BJ (cell line): Measurements from ENCODE around the gene NUDT22. TPM values are rescaled to one million over a fixed set of nuclear protein-coding genes. Genes with fewer than 3 reads are reported as not detected.

Experiments
- CTCF ChIA-PET: fragments of 350-600 bp; formaldehyde crosslinking; extraction: SDS; loops from one replicate; lab custom pipeline; 2021; ENCODE audit warnings: antibody characterized with exemption, inconsistent platforms; lab: Yijun Ruan, JAX
- POLR2A ChIA-PET: fragments of 300-600 bp; sonication (Branson Sonifier 250); formaldehyde crosslinking; extraction: SDS; loops from one replicate; lab custom pipeline; 2021; ENCODE audit warnings: antibody characterized with exemption; lab: Charles Lee
- DNase-seq: peaks from one replicate; pipeline ENCODE4 v3.0.0-alpha.2; 2011; ENCODE audit warnings: low read depth
- H3K27me3 ChIP-seq: 2 replicates; pipeline ENCODE4 v1.6.0; 2011; ENCODE audit warnings: low read length; ENCODE audit not compliant: control insufficient read depth, insufficient read depth
- H3K36me3 ChIP-seq: 2 replicates; pipeline ENCODE4 v1.5.1; 2011; ENCODE audit warnings: low read length; ENCODE audit not compliant: control insufficient read depth, insufficient read depth
- H3K4me3 ChIP-seq: 2 replicates; pipeline ENCODE4 v1.5.1; 2011; ENCODE audit warnings: low read depth, mild to moderate bottlenecking, control low read depth, low read length
- CTCF ChIP-seq: IDR thresholded peaks from 2 replicates; pipeline ENCODE4 v1.5.1; 2011; ENCODE audit warnings: low read depth, mild to moderate bottlenecking, control low read depth, inconsistent platforms, low read length, moderate library complexity; ENCODE audit not compliant: insufficient read depth
- polyA plus RNA-seq: library from polyadenylated mRNA; depleted of rRNA; stranded (reverse); fragments of >200 nt; gene quantifications from 2 replicates; pipeline ENCODE4 v1.2.3, GENCODE V29; 2011

The NUDT22 gene
- polyA plus RNA-seq, 1 experiment = 51.2 TPM

- POLR2A ChIA-PET = no interaction called here
- DNase-seq = no peak
- TF ChIP-seq CTCF = no peak
- H3K4me3 ChIP-seq = no peak overlapping the region
- H3K27me3 ChIP-seq = no peaks in the 10 kb centered on the region
- CTCF ChIA-PET = interaction anchor here (4.8 kb wide), 1 partner anchor 17 kb away, joined by 26 read pairs; the partner anchor contains the start of gene FERMT3
- peaks cover 17% of the 10 kb centered on the region for H3K36me3 ChIP-seq
These were observed 3.4 kb upstream of the NUDT22 start for GRCh38 chr11:64222651-64223000.

- no peak for DNase-seq
- no peaks in the 10 kb centered on the region for H3K27me3 ChIP-seq
- CTCF ChIA-PET = interaction anchor here (0.8 to 4.8 kb wide), 5 partner anchors 7 to 80 kb away, joined by 3 to 26 read pairs (median 6); partner anchors contain the start of gene FERMT3
- no peak for TF ChIP-seq CTCF
- peaks cover 17% of the 10 kb centered on the region for H3K36me3 ChIP-seq
- no peak overlapping the region for H3K4me3 ChIP-seq
- POLR2A ChIA-PET = no interaction called here
These were observed 2.9 kb upstream of the NUDT22 start for GRCh38 chr11:64223001-64223651.

DNA sequence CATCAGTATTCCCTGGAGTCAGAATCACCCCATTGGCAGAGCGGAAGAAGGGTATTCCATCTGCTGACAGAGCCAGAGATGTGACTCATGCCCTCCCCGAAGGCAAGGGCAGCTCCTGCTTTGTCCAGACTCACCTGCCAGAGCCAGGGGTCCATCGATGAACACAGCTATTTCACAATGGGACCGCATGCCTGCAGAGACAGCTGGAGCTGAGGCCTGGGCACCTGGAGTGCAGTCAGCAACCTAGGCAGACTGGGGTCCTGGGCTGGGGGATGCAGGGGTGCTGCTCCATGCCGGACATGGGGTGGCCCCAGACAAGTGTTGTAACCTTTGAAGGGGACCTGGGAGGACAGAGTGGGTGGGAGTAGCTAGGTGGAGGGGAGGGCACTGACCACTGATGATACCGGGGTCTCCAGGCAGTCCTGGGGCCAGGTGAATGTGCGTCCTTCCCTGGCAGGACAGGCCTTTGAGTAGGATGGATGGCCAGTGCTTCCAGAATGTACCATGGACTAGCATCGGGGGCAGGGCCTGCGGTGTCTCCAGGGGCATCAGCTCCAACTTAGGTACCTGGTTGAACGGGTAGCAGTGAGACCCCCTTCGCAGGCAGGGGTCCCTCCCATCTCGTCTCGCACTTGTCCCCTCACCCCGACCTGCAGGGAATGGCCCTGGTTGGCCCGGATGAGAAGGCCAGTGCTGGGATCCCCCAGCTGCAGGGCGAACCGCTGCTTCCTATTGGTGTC, 1.8 kb upstream of the NUDT22 start:
- no peak for TF ChIP-seq CTCF
- Histone ChIP-seq H3K4me3 (no peak overlapping the region), H3K27me3 (no peaks in the 10 kb centered on the region), H3K36me3 (peaks cover 17% of the 10 kb centered on the region)
- no peak for DNase-seq
- ChIA-PET POLR2A (no interaction called here), CTCF (interaction anchor here (0.8 to 4.8 kb wide), 7 partner anchors 8 to 79 kb away, joined by 3 to 26 read pairs (median 5); partner anchors contain the start of gene FERMT3)

DNA sequence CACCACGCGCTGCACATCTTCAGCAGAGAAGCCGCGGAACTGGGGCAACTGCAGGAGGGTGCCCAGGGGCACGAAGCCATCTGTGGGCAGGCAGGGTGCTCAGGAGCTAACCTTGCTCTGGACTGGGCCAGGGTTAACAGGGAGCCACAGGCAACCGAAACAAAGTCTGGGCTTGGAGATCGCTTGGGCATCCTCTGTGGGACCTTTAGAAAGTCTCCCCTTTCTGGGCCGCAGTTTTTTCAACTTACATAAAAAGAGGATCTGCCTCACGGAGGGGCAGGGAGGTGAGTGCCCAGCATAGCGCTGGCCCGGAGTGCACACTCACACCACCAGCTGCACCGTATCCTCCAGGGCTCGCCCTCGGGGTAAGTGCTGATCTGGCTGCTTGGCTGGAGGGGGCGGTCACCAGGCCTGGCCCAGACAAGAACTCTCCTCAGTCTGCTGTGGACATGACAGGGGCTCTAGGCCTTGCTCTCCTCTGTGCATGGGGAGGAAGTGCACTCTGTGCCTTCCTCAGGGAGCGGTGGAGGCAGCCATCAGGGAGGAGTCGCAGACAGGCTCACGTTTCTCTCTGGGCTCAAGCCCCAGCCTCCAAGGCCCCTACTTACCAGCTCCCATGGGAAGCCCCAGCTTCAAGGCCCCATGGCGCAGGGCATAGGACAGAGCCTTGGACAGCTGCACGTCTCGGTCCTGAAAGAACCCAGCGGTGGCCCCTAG, 1.0 kb upstream of the NUDT22 start:
- Histone ChIP-seq H3K27me3 (no peaks in the 10 kb centered on the region), H3K36me3 (peaks cover 17% of the 10 kb centered on the region), H3K4me3 (peak overlapping the region; percentile 69)
- POLR2A ChIA-PET = no interaction called here
- no peak for TF ChIP-seq CTCF
- CTCF ChIA-PET = interaction anchor here (1.3 to 4.8 kb wide), 3 partner anchors 9 to 27 kb away, joined by 4 to 26 read pairs (median 6); partner anchors contain the start of gene FERMT3
- DNase-seq = no peak
